Activated T-cell treated with anti-CD3 and anti-CD28 coated beads, Interleukin-2, amount 50 U/mL, for 48 hours (primary cell): ENCODE data around the gene TEDDM1.

Experiments used
- DNase-seq, 2 experiments: peaks; one replicate each; pipeline ENCODE4 v3.0.0-alpha.2; 2020

The TEDDM1 gene

DNA sequence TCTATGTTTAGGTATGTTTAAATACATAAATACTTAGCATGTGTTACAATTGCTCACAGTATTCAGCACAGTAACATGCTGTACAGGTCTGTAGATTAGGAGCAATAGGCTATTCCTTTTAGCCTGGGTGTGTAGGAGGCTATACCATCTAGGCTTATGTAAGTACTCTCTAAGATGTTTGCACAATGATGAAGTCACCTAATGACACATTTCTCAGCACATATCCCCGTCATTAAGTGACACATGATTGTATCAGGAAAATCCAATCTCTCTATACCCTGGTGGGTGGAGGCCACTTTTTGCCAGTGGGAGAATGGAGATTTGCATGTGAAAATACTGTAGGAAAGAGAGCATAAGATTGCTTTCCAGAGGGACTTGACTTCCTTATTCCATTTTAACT, 5.5 kb upstream of the TEDDM1 start:
- no peak for DNase-seq

DNA sequence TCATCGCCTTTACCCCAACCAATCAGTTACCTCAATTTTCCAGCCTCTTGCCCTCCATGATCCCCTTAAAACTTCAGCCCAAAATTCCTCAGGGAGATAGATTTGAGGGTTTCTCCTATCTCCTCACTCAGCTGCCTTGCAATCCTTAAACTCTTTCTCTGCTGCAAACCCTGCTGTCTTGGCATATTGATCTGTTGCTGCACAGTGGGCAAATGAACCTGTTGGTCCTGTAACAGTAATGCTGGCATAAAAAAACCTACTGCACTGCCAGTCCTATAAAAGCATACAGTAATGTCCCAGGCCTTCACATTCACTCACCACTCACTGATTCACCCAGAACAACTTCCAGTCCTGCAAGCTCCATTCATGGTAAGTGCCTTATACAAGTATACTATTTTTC, 5.1 kb upstream of the TEDDM1 start:
- DNase-seq: no peak

DNA sequence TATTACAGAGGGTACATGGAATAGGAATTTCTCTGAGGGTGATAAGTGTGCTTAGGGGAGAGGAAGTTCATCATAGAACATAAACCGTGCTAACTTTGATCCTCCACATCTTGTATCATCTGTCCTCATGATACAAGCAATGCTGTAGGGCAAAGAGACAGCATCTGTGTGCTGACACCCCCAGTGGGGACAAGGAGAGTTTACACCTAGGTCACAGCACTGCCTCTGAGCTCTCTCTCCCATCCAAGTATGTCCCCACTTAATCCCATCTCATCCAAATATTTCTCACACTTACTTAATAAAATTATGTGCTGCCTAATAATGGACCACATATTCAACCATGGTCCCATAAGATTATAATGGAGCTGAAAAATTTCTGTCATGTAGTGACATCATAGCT, 4.3 kb upstream of the TEDDM1 start:
- DNase-seq: no peak

DNA sequence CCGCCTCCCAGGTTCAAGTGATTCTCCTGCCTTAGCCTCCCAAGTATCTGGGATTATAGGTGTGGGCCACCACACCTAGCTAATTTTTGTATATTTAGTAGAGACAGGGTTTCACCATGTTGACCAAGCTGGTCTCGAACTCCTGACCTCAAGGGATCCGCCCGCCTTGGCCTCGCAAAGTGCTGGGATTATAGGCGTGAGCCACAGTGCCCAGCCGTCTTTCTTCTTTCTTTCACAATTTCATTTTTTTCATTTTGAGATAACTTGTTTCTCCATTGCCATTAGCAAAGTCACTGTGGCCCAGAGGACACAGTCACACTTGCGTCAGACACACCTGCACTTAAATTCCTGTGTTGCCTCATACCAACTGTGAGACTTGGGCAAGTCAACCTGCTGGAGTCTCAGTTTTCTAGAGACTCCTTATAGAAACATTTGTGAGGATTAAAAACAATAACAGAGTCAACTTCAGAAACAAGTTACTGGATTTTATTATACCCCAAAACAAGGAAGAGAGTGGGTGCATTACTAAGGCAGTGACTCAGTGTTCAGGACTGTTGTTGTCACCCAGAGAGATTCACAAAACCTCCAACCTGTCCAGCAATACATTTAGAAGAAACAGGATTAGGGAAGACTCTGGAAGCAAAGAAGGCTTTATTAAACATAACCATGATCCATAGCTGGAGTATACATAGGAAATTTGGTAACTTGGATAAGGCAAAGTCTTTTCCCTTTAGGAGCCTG, 2.6 kb downstream of the TEDDM1 start:
- DNase-seq: no peak

DNA sequence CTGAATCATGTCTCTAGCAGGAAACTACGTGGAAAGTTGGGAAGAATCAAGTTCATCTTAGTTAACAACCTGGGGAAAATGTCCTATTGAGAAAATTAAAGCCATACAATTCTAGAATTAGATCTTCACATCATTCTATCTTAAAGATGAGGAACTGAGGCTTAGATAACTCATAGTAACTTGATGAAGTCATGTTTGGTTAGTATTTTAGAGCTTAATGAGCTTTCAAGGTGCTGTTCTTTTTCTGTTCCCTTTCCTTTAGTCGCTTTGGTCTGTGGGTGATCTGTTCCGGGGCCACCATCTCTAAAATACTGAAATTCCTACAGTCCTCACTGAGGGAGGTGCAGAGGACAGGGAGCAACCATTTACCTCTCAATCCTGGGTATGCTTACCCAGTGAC, 4.6 kb downstream of the TEDDM1 start:
- DNase-seq: no peak

DNA sequence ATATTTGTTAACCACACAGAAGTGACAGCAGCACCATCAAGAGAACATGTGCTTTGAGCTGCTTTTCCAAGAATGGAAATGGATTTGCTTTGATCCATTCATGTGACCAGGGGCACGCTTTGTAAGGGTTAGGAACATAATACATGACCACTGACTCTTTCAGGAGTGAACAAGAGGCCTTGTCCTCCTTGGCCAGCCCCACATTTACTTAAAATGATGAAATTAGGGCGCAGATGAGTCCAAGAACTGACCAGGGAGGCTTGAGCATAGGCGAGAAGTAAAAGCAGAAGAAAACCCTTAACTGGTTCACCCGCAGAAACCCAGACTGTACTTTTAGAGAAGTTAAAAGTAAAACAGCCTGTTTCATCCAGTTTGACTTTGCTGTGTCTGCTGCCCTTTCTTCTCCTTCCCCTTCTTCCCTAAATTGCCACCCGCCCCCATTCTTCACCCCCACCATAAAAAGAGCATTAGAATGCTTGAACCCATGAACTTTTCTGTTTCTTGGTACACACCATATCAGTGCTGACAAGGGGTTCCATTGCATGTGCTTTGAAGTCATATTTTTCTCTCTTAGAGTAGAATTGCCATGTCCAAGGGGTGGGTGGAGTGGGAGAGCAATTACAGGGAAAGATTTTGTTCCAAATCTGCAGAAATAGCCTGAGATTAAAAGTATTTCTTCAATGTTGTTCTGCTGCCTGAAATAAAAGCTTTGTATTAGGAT, 6.3 kb downstream of the TEDDM1 start:
- DNase-seq: no peak

DNA sequence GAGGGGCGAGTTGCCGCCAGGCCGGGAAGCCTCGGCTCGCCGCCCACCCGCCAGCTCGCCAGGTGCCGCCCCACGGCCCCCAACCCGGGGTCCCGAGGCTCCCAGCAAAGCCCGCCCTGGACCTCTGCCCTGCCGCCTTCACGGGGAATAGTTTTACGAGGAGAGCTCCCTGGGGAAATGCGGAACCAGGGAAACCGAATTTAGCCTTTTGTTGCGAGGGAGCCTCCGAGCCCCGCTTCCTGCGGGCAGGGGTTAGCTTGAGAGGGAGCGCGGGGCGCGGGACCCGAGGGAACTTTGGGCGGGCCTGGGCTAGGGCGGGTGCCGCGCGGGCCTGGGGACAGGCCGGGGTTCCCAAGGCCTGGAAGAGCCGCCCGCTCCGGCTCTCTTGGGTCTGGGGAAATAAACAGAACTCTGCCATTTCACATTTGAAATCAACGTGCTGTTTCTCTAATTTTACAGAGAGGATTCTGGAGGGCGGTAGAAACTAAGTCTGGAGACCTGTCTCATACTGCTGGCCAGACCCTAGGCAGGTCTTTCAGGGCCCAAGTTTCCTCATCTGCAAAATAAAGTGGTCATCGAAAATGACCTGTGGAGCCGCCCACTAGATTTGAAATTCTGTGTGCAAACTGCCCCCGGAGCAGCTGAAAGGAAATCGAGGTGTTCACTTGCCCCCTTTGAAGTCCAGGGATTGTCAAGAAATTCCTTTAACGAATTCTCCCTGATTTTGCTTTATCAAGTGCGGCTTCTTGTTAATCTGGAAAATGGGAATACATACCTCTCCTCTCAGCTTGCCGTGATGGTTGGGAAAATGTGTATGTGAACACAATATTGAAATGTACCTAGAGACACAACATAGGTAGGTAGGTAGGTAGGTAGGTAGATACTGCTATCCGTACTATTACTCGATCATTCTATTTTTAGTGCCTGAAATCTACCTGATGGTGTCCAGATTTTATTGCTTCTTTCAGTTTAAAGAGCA, 8.1 kb downstream of the TEDDM1 start:
- peak in 1 of 2 experiments; percentile 38 for DNase-seq

DNA sequence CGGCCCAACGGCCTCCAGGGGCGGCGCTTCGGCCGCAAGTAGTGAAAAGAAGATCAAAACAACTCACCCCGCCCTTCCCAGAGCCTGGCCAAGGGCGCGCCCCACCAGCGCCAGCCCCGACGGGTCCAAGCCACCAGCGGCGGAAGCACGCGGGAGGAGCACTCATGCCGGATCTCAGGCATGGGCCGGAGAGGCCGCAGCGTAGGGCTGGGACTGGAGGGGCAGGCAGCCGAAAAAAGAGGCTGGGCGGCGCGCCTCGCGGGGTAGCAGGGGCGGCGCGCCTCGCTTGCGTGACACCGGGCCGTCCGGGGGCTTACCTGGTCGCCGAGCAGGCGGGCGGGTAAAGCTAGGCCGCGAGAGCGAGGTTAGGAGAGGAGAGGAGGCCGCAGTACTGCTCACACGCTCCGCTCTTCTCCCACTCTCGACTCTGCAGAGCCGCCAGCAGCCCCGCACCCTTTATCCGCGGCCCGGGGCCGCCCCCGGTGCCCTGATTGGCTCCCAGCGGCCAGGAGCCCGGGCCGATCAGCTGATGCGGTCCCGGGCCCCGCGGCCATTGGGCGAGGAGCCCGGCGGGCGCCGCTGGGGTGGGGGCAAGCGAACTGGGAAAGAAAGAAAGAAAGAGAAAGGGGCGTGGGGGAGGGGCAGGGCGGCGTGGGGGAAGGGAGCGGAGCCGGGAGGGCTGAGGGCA, 9.0 kb downstream of the TEDDM1 start, which contains the start of gene GLUL:
TSS of gene GLUL (minus strand) at position 429 of the 688 bp plus-strand sequence. CDS start 3,053 bp downstream, outside the sequence.
- peak; percentile 69 to 73 for DNase-seq

DNA sequence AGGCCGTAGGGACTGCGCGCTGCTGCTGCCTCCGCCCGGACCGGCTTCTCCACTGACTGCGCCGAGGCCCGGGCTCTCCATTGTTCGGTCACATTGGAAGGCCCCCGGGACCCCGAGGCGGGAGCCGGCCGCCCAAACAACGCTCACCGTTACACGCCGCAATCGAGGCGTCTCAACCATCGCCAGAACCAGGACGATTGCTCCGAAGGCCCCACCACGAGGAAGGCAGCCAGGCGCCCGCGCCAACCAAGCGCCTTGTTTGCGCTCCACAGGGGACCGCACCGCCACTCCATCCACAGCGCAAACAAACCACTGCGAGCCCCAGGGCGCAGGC, 9.5 kb downstream of the TEDDM1 start:
- DNase-seq: no peak

DNA sequence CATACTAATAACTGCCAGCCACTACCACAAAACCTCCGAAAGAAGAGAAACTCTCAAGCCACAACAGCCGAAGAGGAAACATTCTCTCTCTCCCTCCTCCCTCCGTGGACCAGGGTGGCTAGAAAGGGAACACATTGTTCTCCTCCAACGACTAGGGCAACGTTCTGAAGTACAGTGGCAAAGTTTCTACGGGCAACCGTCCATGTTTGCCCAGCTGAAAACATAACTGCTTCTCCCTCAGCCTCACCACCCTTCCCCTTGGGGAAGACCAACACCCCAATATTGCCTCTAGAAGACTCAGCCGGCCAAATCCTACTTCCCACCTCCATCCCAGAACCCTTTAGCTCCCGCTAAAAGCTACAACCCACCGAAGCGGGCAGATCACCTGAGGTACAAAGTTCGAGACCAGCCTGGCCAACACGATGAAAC, 10.8 kb downstream of the TEDDM1 start:
- peak; percentile 19 for DNase-seq

DNA sequence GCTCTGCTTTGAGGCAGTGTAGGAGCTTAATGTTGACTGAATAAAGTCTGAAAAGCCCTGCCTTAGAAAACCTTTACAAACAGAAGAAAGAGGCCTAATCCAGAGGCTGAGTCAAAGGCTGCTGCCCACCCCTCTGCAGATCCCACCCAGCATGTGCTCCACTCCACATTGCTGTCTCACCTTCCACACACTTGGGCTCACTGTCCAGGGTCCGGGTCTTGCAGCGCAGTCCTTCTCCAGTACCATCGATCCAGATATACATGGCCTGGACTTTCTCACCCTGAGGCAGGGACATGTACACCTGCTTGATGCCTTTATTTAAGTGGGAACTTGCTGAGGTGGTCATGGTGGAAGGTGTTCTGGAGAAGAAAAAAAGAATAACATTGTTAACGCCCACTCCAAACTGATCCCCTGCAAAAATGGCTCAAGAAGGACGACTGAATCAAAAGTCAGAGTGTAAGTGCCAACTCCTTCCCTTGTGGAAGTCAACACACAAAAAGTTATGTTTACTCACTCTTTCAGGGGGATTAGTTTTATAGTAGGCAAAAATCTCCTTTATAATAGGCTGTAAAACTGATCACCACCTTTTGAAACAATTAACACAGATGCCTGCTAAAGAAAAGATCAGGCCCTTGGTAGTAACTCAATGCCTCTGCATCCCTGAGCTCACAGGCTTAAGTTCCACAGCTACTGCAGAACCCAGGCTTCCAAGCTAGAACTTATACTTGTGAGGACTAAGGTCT, 11.9 kb downstream of the TEDDM1 start:
- no peak for DNase-seq

DNA sequence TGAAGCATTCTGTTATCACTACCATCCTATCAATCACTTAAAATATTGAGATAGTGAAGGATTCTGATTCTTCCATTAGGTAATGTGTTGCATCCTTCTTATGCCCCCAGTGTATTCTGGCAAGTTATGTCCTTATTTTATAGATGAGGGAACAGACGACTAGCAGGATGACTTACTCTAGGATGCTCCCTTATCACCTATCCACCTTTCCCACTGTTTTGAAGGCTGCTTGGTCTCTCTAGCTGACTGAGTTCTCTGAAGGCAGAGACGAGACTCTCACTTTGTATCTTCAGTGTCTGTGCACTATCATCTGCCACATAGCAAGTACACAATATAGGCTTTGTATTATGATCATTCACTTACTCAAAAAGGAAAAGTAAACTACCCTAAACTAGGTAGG, 12.9 kb downstream of the TEDDM1 start:
- no peak for DNase-seq

DNA sequence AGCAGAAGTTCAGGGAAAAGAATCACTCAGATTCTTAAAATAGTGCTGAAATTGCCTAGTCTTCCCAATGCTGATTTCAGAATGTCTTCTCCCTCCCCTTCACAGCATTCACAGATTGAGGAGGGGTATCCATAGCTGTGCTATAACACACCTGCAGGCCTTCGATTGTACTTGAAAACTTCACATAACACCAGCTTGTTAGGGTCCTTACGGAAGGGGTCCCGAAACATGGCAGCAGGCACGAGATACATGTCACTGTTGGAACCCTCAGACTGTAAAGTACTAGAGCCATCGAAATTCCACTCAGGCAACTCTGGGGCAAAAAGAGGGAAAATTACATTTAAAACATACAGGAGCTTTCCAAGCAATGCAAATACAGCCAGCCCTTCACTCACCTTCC, 13.5 kb downstream of the TEDDM1 start:
- DNase-seq: no peak

DNA sequence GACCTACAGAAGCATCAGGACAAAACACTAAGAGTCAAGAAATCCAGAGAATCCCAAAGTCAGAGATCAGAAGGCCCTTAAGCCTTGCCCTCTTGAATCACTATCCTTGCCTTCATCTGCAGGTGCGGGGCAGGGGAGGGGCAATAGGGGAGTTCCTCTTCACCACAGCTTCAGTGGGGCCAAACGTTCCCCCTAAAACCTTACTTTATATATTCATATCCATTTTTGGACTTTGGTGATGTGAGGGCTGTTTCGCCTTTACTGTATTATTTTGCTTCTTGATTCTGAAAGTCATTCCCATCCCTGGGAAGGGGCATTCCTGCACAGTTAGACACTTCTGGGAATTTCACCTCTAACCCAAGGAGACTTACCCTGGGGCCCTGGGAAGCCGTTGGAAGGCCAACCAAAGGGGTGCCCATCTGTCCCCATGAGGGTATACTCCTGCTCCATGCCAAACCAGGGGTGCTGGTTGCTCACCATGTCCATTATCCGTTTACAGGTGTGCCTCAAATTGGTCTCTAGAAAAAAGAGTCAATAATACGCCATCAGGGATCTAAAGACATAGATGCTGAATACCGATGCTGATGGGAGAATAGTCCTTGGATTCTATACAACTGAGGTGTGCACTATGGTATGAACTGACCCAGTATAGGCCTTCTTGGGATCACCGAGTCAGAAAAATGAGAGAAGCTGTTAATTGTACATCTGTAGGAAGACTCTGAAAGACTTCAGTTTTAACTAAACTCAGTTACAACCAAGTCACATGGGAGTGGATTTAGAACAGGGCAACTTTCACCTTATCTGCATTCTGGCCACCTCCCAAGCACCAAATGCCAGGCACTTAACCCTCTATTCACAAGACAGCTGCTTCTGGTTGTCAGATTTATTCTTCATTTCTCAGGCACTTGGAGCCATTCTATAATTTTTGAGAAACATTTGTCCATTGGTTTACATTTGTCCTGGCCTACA, 14.3 kb downstream of the TEDDM1 start:
- DNase-seq: no peak

DNA sequence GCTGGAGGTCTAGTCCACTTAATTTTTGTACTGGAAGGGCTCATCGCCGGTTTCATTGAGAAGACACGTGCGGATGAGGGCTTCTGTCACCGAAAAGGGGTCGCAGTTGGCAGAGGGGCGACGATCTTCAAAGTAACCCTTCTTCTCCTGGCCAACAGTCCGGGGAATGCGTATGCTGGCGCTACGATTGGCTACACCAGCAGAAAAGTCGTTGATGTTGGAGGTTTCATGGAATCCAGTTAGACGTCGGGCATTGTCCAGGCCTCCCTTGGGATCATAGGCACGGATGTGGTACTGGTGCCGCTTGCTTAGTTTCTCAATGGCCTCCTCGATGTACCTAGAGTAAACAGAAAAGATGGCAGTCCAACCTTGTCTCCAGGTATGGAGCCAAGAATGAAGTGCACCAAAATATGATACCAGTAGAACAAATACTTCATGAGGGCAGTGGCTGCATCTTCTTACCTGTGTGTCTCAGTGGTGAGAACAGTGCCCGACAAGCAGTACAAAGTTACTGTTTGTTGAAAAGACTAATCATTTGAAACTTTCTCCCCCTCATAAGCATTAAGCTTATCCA, 16.0 kb downstream of the TEDDM1 start:
- no peak for DNase-seq

DNA sequence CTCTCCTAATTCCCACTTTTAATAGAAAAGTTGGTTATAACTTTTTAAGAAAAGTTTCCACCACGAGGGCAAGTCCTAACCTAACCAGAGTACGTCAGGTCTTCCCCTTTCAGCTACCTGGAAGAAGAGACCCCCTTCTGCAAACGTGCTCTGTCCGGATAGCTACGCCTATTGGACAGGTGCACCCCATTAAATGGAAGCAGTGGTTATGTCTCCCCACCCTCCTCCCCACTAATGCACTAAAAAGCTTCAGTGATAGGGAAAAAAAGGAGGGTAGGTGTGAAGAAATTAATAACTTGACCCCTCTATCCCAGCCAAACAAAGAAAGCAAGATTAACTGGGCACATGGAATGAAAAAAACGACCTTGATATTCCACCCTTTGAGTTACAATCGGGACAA, 16.5 kb downstream of the TEDDM1 start:
- DNase-seq: no peak

DNA sequence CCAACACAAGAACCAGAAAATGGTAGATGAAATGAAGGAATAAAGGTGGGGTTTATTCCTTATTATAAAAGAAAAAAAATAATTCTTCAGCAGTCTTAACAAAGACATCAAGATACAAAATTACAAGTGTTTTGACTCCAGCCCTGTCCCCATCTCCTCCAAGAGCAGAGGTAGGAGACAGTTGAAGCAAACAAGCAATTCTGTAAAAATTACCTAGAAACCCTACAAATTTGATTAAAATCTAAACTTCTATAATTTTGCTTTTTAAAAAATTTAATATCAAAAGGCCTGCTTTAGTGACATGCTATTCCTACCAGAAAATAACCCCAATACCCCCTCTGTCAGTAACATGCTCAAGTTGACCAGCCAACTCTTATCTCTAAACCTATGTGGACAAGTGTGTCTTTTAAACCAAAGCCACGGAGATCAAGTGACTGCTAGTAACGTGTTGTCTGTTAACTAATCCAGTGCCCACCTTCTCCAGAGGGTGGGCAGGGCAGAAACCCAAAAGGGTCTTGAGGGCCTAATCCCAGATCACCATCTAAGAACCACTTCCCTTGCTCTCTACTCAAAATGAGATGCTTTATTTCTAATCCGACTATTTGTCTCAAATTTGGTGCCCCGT, 17.3 kb downstream of the TEDDM1 start:
- DNase-seq: no peak

DNA sequence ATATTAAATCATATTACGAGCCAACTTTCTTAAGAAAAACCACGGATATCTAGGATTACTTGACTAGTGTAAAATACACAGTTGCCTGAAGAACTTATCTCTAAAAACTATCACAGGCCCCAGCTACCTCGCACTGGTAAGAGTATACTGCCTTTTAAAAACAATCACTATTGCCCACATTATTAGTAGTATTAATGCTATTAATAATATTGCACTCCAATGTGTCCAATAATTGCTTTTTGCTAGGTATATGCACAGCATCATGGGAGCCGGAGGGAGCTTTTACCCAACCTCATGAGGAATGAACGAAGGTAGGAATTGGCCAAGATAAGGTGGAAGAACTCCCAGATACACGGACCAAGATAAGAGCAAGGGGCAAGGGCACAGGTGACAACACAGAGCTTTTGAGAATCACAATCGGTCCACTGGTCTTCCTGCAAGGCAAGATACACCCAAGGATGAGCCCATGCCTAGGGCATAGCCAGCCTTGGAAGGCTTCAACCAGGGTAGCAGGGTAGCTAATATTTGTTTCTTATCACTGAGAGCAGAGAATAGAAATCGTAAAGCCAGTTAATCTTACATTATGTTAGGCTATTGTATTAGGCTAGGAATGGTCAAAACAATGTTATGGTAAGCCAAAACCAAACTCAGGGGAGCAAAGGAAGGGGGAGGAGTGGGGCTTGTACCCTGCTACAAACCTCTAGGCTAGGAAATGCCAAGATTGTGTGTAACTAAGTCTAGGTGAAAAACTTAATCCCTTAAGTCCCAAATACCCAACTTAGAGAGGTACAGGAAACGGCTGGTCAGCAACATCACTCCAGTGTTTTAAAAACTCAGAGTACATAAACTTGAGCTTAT, 18.3 kb downstream of the TEDDM1 start:
- no peak for DNase-seq

DNA sequence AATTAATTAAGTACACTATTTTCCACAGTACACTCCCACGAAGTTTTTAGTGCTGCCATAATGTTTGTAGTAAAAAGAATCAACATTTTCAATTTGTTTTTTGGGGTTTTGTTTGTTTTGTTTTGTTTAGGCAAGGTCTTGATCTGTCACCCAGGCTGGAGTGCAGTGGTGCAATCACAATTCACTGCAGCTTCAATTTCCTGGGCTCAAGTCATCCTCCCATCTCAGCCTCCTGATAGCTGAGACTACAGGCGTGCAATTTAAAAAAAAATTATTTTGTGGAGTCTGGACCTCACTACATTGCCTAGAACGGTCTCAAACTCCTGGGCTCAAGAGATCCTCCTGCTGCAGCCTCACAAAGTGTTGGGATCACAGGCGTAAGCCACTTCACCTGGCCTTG, 20.3 kb downstream of the TEDDM1 start:
- DNase-seq: no peak
